Lower leg skin (tissue), 3 donors: ENCODE measurements around the gene AFG3L2.

Experiments
- CTCF ChIP-seq, 3 donors: fragments of 450-650 bp; IDR thresholded peaks; one replicate each; pipeline ENCODE4 v1.5.1; 2016; ENCODE audit warnings: antibody characterized with exemption in 3 of 3, mild to moderate bottlenecking in 3 of 3, moderate library complexity in 2 of 3
- POLR2A ChIP-seq, 2 donors: fragments of 450-650 bp; IDR thresholded peaks; one replicate each; pipeline ENCODE4 v1.6.1; 2016 to 2017; ENCODE audit warnings: antibody characterized with exemption in 2 of 2, mild to moderate bottlenecking in 1 of 2, moderate library complexity in 1 of 2

DNA sequence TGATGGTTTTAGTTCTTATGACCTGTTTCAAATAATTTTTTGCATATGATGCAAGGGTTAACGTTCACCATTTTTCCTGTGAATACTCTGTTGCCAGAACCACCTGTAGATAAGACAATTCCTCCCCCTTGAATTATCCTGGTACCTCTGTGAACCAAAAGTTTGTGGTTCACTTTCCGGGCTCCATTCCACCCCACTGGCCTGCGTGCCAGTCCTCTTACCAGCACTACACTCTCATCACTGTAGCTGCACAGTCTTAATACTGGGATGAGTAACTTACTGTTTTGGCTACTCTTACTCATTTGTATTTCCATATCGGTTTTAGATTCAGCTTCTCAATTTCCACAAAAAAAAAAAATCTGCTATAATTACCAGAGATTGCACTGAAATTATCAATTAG lies 34.4 kb downstream of the AFG3L2 start:
- TF ChIP-seq CTCF (IDR thresholded peaks at IDR 0.05) (no peak), POLR2A (IDR thresholded peaks at IDR 0.05) (no peak)
